ENCODE measurements around the gene NKX6-1. TPM values are rescaled to one million over a fixed set of nuclear protein-coding genes. Genes with fewer than 3 reads are reported as not detected.
A peak's percentile ranks its signal among the peaks of the same experiment; 100 is the strongest.

NKX6-1 gene
- total RNA-seq, 4 donors from 2014 or later = 0.47 TPM; not detected in 3

DNA sequence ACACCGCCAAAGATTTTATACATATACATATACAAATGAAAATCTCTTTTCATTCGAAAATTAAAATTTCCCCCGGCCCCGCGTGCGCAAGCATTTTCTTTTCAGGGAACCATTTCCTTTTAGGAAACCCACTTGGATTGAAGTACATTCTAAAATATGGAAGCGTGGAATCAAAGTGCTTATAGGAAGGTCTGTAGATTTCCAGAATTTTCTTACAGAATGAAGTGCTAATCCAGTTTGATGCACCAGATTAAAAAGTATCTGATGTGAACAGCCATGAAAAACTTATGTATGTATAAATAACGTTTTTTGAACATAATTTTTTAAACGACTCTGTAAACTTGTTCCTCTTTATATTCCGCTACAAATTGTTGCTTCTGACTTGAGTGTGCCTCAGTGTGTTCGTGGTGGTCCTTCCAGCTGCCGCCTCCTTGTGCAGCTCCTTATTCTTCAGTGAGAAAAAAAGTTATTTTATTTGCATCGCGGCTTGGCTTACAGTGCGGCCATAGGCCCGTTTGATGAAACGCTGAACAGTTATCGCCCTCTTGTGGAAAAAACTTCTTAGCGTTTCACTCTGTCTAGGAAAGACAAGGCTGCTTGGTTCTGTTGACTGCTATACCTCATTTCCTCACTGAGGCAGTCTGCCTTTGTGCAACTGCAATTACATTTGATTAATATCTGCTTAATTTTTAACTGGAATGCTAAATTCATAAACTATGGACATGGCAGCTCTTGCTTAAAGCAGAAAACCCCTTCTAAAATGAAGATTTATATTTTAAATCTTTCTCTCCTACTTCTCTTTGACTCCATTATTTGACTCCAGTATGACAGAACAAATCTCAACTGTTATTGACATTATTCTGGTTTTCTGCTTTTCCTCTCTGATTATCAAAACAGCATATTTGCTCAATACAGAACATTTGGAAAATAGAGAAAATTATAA, 4.7 kb upstream of the NKX6-1 start:
- DNase-seq (ENCODE audit: low spot score) (no peak), ATAC-seq (ENCODE audit: low FRiP score) (peak; percentile 77)
- TF ChIP-seq, protein P1, sequence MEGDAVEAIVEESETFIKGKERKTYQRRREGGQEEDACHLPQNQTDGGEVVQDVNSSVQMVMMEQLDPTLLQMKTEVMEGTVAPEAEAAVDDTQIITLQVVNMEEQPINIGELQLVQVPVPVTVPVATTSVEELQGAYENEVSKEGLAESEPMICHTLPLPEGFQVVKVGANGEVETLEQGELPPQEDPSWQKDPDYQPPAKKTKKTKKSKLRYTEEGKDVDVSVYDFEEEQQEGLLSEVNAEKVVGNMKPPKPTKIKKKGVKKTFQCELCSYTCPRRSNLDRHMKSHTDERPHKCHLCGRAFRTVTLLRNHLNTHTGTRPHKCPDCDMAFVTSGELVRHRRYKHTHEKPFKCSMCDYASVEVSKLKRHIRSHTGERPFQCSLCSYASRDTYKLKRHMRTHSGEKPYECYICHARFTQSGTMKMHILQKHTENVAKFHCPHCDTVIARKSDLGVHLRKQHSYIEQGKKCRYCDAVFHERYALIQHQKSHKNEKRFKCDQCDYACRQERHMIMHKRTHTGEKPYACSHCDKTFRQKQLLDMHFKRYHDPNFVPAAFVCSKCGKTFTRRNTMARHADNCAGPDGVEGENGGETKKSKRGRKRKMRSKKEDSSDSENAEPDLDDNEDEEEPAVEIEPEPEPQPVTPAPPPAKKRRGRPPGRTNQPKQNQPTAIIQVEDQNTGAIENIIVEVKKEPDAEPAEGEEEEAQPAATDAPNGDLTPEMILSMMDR (IDR thresholded peaks at IDR 0.05) = no peak

DNA sequence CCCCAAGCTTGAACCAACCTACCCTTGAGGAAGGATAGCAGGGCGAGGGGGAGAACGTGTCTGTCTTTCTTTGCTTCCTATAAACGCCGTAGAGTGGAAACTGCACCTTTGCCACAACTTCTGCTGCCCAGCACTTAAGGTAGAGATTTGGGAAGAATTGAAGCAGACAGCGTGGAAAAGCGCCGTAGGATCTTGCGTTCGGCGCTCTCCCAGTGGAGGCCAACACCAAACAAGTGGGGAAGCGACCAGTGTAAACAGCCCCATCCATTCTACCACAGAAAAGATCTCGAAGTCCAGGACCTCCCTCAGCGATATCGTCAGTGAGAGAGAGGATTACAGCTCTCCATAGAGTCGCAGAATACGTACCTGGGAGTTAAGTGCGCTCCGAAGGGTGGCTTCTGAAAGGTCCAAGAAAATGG, 3.9 kb upstream of the NKX6-1 start:
- DNase-seq (ENCODE audit: low spot score) (no peak), ATAC-seq (ENCODE audit: low FRiP score) (no peak)
- TF ChIP-seq, protein P1 (IDR thresholded peaks at IDR 0.05) = no peak

DNA sequence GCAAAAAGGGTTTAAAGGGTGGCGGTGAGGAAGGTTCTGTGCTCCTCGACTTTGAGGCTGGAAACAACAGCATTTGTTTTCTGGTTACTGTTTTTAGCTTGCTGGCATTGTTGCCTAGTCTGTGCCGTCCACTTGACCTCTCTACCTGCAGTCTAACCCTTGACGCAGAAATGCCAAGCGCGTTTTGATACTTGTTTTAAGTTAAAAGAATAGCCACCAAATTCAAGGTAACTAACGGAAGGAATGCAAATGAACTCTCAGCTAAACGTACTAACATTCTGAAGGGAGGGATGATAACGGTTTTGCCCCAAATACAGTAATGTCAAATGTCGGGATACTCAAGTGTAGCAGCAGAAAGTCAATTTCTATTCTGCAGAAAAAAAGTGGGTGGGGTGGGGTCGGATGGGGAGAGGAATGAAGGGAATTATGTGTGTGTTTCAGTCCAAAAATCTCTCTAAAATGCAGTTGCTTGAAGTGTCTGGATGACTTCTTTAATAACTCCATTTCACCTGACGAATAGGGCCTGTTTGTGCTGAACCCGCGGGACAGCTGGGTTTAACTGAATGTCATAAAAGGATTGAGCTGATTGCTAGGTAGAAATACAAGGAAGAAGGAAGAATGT, 3.4 kb upstream of the NKX6-1 start:
- TF ChIP-seq, protein P1 (IDR thresholded peaks at IDR 0.05) = no peak
- ATAC-seq (ENCODE audit: low FRiP score) = no peak

DNA sequence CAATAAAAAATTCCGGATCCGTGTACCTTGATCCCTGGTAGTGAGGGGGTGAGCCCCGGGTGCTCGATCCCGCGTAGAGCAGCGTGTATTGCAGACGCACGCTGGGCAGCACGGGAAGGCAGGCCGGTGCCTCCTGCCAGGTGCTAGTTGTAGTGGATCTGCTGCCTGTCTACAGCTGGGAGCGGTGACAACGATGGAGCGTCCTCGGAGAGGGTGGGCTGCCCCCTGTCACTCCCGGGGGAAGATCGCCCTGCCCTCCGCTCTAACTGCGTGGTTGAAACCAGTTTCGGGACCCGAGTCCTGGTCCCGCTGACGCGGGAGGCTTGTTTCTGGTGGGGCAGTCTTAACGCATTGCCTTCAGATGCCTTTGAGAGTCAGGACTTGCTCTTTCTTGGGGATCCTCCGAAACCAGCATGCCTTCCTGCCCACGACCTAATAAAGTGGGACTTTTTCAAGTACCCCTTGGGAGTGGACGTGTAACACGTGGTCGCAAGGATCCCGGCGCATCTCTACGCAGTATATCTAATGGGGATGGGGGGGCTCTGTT, 2.7 kb upstream of the NKX6-1 start:
- TF ChIP-seq, protein P1 (IDR thresholded peaks at IDR 0.05) = no peak
- DNase-seq (ENCODE audit: low spot score) (no peak), ATAC-seq (ENCODE audit: low FRiP score) (no peak)

More for the DNA sequence above, 3.4 kb upstream of the NKX6-1 start:
- no peak for DNase-seq (ENCODE audit: low spot score)

DNA sequence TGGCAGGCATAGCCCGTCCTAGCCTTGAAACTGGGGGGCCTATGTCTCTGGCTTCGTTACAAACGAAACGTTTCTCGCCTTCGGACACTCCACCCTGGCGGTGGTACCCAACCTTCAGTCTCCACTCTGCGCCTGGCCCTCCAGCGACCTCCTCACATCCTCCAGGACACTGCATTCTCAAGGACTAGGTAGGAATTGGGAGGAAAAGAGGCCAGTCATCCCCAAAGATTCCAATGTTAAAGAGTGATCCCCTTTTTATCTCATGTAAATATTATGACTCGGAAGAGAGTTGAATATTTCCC, 2.1 kb upstream of the NKX6-1 start:
- ATAC-seq (ENCODE audit: low FRiP score) = no peak
- TF ChIP-seq, protein P1 (IDR thresholded peaks at IDR 0.05) = no peak
- no peak for DNase-seq (ENCODE audit: low spot score)

DNA sequence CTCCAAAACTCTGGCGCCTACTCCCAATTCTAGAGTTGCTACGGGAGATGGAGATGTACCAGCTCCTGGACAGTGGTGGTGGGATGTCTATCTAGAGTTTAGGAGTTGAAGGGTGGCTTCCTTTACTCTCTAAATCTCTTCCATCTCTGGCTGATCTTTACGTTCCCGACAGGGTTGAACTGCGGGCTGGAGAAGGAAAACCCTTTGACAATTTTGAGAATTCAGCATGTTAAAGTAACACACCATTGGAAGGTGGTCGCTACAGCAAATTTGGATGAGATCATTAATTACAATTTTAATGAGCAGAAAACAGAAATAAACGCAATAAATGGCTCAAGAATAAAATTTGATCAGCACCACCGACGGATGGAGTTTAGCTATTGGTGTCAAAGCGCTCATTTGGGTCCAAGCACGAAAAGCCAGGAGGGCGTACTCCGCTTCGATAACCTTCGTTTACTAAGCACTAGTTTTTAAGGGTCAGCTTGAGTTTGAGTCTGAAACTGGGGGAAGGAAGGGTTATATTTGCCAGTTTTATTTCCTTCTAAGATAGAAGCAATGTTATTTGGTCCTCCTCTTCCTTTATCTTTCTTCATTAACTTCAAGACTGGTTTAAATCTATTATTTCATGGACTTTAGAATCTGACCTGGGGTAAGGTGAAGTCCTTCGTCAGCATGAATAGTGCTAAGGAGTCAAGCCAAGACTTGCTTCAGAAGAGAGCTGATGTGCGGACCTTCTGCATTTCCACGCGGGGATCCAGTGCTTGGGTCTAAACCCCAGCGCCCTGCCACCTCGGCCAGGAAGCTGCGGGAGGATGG, 1.5 kb upstream of the NKX6-1 start:
- no peak for DNase-seq (ENCODE audit: low spot score)
- ATAC-seq (ENCODE audit: low FRiP score) = no peak
- TF ChIP-seq, protein P1 (IDR thresholded peaks at IDR 0.05) = no peak

Data from omental fat pad (tissue), 4 donors.